ENCODE measurements around the gene FIGNL1.

DNA sequence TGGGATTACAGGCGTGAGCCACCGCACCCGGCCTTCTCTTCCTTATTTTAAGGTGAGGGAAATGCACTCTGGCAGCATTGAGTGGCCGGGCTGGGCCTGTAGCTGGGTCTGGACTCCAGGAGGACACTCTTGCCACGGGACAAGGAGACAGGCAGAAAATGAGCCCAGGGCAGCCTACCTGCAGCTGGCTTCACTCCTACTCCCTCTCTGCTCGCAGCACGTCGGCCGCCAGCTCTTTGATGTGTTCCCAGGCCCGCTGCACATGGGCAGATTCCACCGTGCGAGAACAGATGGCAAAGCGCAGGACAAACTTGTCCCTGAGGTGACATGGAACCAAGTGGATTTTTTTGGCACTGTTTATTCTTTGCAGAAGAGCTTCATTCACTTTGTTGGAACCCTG lies 12.9 kb upstream of the FIGNL1 start:
- TF ChIP-seq TCF7L2 (IDR thresholded peaks at IDR 0.05; ENCODE audit: low read depth, low read length) = no peak
- TF ChIP-seq, protein P1, sequence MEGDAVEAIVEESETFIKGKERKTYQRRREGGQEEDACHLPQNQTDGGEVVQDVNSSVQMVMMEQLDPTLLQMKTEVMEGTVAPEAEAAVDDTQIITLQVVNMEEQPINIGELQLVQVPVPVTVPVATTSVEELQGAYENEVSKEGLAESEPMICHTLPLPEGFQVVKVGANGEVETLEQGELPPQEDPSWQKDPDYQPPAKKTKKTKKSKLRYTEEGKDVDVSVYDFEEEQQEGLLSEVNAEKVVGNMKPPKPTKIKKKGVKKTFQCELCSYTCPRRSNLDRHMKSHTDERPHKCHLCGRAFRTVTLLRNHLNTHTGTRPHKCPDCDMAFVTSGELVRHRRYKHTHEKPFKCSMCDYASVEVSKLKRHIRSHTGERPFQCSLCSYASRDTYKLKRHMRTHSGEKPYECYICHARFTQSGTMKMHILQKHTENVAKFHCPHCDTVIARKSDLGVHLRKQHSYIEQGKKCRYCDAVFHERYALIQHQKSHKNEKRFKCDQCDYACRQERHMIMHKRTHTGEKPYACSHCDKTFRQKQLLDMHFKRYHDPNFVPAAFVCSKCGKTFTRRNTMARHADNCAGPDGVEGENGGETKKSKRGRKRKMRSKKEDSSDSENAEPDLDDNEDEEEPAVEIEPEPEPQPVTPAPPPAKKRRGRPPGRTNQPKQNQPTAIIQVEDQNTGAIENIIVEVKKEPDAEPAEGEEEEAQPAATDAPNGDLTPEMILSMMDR (IDR thresholded peaks at IDR 0.05) = no peak
- TF ChIP-seq, protein P2, sequence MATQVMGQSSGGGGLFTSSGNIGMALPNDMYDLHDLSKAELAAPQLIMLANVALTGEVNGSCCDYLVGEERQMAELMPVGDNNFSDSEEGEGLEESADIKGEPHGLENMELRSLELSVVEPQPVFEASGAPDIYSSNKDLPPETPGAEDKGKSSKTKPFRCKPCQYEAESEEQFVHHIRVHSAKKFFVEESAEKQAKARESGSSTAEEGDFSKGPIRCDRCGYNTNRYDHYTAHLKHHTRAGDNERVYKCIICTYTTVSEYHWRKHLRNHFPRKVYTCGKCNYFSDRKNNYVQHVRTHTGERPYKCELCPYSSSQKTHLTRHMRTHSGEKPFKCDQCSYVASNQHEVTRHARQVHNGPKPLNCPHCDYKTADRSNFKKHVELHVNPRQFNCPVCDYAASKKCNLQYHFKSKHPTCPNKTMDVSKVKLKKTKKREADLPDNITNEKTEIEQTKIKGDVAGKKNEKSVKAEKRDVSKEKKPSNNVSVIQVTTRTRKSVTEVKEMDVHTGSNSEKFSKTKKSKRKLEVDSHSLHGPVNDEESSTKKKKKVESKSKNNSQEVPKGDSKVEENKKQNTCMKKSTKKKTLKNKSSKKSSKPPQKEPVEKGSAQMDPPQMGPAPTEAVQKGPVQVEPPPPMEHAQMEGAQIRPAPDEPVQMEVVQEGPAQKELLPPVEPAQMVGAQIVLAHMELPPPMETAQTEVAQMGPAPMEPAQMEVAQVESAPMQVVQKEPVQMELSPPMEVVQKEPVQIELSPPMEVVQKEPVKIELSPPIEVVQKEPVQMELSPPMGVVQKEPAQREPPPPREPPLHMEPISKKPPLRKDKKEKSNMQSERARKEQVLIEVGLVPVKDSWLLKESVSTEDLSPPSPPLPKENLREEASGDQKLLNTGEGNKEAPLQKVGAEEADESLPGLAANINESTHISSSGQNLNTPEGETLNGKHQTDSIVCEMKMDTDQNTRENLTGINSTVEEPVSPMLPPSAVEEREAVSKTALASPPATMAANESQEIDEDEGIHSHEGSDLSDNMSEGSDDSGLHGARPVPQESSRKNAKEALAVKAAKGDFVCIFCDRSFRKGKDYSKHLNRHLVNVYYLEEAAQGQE (IDR thresholded peaks at IDR 0.05; ENCODE audit: insufficient read depth in 1 of 2, low read depth in 2 of 2, low read length in 1 of 2) = no peak
- TF ChIP-seq POLR2AphosphoS5 (IDR thresholded peaks at IDR 0.05; ENCODE audit: low read depth, low read length) = no peak
- no peak for TF ChIP-seq SIN3A (IDR thresholded peaks at IDR 0.05; ENCODE audit: borderline replicate concordance, insufficient read depth, low read depth, low read length)

Measured in Panc1 (cell line).